Measurements from ENCODE around the gene EMSY. TPM values are rescaled to one million over a fixed set of nuclear protein-coding genes. Genes with fewer than 3 reads are reported as not detected.
A peak's percentile ranks its signal among the peaks of the same experiment; 100 is the strongest.

The EMSY gene
- total and polyA plus RNA-seq, 8 donors, result 18.2 to 43.9 (median 36.9) TPM

DNA sequence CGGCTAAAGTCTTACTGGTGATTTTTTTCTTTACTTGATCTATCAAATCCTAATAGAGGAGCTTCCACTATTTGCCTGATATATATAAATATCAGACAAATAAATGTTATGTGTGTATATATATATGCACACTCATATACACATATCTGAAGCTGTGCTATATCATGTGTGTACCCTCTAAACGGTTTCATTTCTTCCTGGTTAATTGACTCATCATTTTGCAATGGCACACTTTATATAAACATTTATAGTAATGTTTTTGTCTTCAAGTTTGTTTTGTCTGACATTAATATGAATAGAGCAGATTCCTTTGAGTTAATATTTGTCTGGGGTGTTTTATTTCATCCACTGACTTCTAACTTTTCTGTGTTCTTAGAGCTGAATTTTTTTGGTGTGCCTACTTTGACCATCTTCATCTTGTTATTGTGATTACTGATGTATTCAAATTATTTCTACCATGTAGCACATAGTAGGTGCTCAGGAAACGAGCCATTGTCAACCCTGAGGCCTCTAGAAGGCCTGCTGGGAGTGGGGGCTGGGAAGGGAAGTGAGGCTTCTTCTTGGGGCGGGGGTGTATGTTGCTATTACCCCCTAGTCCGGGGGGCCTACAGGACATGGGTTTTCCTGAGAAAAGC lies 143.1 kb downstream of the EMSY start:
- DNase-seq (no peak), ATAC-seq (no peak)
- intact Hi-C loops (cut with DNase I), result no loop called here
- Histone ChIP-seq H3K4me1 (peaks cover 0 to 24% of the 10 kb centered on the region in 2 donors), H3K27me3 (no peaks in the 10 kb centered on the region), H3K36me3 (no peaks in the 10 kb centered on the region), H3K27ac (peak overlapping the region; percentile 72 to 77), H3K4me3 (no peak overlapping the region), H3K9me3 (no peaks in the 10 kb centered on the region)
- TF ChIP-seq, protein P1, sequence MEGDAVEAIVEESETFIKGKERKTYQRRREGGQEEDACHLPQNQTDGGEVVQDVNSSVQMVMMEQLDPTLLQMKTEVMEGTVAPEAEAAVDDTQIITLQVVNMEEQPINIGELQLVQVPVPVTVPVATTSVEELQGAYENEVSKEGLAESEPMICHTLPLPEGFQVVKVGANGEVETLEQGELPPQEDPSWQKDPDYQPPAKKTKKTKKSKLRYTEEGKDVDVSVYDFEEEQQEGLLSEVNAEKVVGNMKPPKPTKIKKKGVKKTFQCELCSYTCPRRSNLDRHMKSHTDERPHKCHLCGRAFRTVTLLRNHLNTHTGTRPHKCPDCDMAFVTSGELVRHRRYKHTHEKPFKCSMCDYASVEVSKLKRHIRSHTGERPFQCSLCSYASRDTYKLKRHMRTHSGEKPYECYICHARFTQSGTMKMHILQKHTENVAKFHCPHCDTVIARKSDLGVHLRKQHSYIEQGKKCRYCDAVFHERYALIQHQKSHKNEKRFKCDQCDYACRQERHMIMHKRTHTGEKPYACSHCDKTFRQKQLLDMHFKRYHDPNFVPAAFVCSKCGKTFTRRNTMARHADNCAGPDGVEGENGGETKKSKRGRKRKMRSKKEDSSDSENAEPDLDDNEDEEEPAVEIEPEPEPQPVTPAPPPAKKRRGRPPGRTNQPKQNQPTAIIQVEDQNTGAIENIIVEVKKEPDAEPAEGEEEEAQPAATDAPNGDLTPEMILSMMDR (IDR thresholded peaks at IDR 0.05), result no peak

DNA sequence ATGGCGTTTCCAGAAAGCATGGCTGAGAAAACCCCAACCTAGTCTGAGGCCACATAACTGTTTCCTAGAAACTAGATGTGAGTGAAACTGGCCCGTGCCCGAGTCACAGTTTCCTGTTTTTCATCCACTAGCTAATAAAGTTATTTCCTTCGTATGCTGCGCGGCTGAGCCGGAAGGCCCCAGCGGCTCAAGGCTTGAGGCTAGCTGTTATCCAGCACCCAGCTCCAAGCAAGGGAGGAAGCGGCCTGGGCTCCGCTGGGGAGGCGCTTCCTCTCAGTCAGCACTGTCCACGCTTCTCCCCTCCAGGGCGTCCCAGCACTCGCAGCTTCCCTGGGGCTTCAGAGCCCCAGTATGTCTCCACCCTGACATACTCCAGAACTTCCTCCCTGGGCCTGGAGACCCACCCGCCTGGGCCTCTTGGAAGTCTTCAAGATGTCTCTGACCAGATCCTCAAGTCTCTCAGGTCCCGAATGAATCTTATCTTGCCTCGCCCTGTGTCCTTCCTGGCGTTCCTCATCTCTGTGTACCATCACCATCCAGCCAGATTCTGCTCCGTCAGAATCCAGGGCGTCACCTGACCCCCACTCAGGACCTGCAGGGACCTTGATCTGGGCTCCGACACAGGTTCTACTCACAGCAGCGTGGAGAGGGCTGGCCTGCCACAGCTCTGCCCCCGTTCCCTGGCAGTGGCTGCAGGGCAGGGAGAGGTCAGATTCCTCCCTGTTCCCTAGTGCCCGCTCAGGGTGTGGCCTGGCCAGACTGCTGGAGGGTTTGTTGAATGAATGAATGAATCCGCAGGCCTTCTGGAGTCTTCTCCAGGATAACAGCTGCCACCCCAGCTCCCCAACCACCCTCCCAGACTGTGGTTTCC lies 143.9 kb downstream of the EMSY start:
- intact Hi-C loops (cut with DNase I), result no loop called here
- peaks cover 0 to 24% of the 10 kb centered on the region in 2 donors for H3K4me1 ChIP-seq
- no peaks in the 10 kb centered on the region for H3K36me3 ChIP-seq
- H3K27me3 ChIP-seq, result no peaks in the 10 kb centered on the region
- H3K9me3 ChIP-seq, result no peaks in the 10 kb centered on the region
- DNase-seq (peak in 3 of 4 donors; percentile 55 to 88 (median 80)), ATAC-seq (peak; percentile 90)
- TF ChIP-seq, protein P1 (IDR thresholded peaks at IDR 0.05), result no peak
- peak overlapping the region; percentile 72 to 77 for H3K27ac ChIP-seq
- no peak overlapping the region for H3K4me3 ChIP-seq

DNA sequence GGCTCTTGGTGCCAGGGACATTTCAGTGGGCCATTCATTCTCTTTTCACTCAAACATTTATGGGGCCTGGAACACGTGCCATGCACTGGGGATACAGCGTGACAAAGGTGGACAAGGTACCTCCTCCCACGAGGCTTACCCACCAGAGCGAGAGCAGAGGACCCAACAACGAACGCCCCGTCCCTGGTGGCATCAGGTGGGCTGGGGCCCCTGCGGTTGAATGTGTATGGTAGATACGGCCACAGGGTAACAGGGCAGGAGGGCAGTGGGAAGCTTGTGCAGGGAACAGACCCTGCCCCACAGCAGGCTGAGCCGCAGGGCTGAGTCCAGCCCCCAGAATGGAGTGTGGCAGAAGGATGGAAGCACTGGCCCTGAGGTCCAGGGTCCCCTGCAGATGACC lies 144.7 kb downstream of the EMSY start:
- H3K9me3 ChIP-seq, result no peaks in the 10 kb centered on the region
- H3K27ac ChIP-seq, result peak overlapping the region; percentile 72 to 77
- TF ChIP-seq, protein P1 (IDR thresholded peaks at IDR 0.05), result no peak
- no peaks in the 10 kb centered on the region for H3K27me3 ChIP-seq
- intact Hi-C loops (cut with DNase I), result no loop called here
- no peak for ATAC-seq
- no peaks in the 10 kb centered on the region for H3K36me3 ChIP-seq
- H3K4me3 ChIP-seq, result no peak overlapping the region
- no peak for DNase-seq
- peaks cover 0 to 24% of the 10 kb centered on the region in 2 donors for H3K4me1 ChIP-seq

DNA sequence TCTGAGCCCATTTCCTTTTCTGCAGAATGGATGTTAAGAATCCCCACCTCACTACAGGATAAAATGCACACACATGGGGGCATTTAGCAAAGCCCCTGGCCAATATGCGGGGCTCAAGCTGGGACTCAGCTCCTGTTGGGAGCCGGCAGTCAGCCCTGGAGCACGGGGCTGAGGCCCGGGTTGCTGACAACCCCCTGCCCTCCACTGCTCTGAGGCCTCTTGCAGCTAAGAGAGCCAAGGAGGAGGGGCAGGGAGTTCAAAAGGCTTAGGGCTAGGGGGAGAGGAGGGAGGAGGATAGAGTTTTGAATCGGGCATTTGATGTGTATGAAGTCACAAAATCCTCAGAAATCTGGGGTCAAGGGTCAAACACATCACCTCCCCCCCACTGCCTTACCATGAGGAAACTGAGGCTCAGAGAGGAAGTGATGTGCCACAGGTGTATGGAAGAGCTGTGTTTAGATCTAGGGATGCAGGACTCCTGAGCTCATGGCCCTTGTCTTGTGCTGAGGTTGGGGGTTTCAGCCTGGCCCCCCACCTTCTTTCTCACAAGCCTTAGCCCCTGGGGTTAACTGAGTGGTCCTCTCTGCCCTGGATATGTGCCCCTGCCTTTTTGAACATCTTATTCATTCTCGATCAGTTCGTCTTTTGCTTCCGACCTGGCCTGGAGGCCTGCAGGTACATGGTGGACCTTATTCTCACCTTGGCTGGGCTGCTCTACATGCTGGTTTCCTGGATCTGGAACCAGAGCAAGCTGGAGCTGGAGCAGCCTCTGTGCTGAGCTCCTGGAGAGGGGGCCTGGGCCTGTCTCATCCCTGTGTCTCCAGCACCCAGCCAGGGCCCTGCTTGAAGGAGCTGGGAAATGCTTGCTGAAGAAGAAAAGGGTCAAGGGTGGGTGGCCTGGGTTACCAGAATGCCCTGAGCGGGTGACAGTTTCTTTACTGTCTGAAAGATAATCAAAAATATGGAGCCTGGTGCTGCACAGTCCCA lies 145.4 kb downstream of the EMSY start:
- TF ChIP-seq, protein P1 (IDR thresholded peaks at IDR 0.05), result no peak
- intact Hi-C loops (cut with DNase I), result loop anchor here in 1 of 2 donors (10.0 kb wide), 1 partner anchor 85 kb away; the partner anchor contains the start of gene LRRC32
- Histone ChIP-seq H3K36me3 (no peaks in the 10 kb centered on the region), H3K27ac (peak overlapping the region in 1 of 2 donors; percentile 77), H3K4me3 (no peak overlapping the region), H3K4me1 (peaks cover 0 to 24% of the 10 kb centered on the region in 2 donors), H3K9me3 (no peaks in the 10 kb centered on the region), H3K27me3 (no peaks in the 10 kb centered on the region)
- ATAC-seq, result no peak
- DNase-seq, result no peak

Data from left lung (tissue), 10 donors.